Fibroblast of lung (primary cell): ENCODE measurements around the gene USPL1. TPM values are rescaled to one million over a fixed set of nuclear protein-coding genes. Genes with fewer than 3 reads are reported as not detected.

ENCODE experiments used
- DNase-seq, 2 donors: peaks; one replicate each; pipeline versions ENCODE4 v3.0.0 to v3.0.0-alpha.2; 2010; ENCODE audit warnings: low read depth in 2 of 2
- H2AFZ ChIP-seq: 2 replicates; pipeline ENCODE4 v1.5.1; 2012; ENCODE audit warnings: low read length, control low read depth, inconsistent platforms
- H3K27ac ChIP-seq: 2 replicates; pipeline ENCODE4 v1.5.1; 2011; ENCODE audit warnings: low read length, control low read depth; ENCODE audit not compliant: insufficient read depth
- H3K27me3 ChIP-seq: 2 replicates; pipeline ENCODE4 v1.5.1; 2011; ENCODE audit warnings: mild to moderate bottlenecking, low read length; ENCODE audit not compliant: control insufficient read depth, insufficient read depth
- H3K36me3 ChIP-seq: 2 replicates; pipeline ENCODE4 v1.5.1; 2011; ENCODE audit warnings: low read length; ENCODE audit not compliant: control insufficient read depth, insufficient read depth
- H3K4me1 ChIP-seq: 2 replicates; pipeline ENCODE4 v1.5.1; 2011; ENCODE audit warnings: low read length; ENCODE audit not compliant: control insufficient read depth, insufficient read depth; ENCODE audit errors: extremely low read depth
- H3K4me2 ChIP-seq: 2 replicates; pipeline ENCODE4 v1.5.1; 2011; ENCODE audit warnings: low read length, control low read depth; ENCODE audit not compliant: insufficient read depth; ENCODE audit errors: extremely low read depth
- H3K4me3 ChIP-seq, 4 experiments: fragments of 200-600 bp in 1 of 4; sonication (generic) in 1 of 4; replicated peaks in 1 of 4; 2 replicates each; pipeline ENCODE4 v1.5.1; 2011 to 2016; ENCODE audit warnings: low read length in 4 of 4, low read depth in 3 of 4, mild to moderate bottlenecking in 3 of 4, control low read depth in 2 of 4, inconsistent platforms in 1 of 4, mixed read lengths in 1 of 4; ENCODE audit not compliant: insufficient read depth in 1 of 4; ENCODE audit errors: control extremely low read depth in 1 of 4
- H3K79me2 ChIP-seq: 2 replicates; pipeline ENCODE4 v1.5.1; 2012; ENCODE audit warnings: mild to moderate bottlenecking, low read length, inconsistent platforms; ENCODE audit not compliant: control insufficient read depth, insufficient read depth
- H3K9ac ChIP-seq: 2 replicates; pipeline ENCODE4 v1.5.1; 2011; ENCODE audit warnings: mild to moderate bottlenecking, low read length, control low read depth; ENCODE audit not compliant: insufficient read depth
- H3K9me3 ChIP-seq: 2 replicates; pipeline ENCODE4 v1.5.1; 2012; ENCODE audit warnings: low read depth, low read length; ENCODE audit not compliant: control insufficient read depth, insufficient read depth
- H4K20me1 ChIP-seq: 2 replicates; pipeline ENCODE4 v1.5.1; 2011; ENCODE audit warnings: low read length; ENCODE audit not compliant: control insufficient read depth, insufficient read depth; ENCODE audit errors: extremely low read depth
- EZH2 ChIP-seq: IDR thresholded peaks from 2 replicates; pipeline ENCODE4 v1.5.1; 2012; ENCODE audit warnings: low read length, control low read depth, mild to moderate bottlenecking; ENCODE audit errors: missing control alignments
- polyA plus RNA-seq, 2 donors: library from polyadenylated mRNA; depleted of rRNA in 1 of 2; stranded (reverse) in 1 of 2; unstranded in 1 of 2; fragments of >200 nt; gene quantifications; 2 replicates each; pipeline ENCODE4 v1.2.1, GENCODE V29; 2011 to 2012; ENCODE audit warnings: missing spikeins in 1 of 2
- total RNA-seq: library from RNA; depleted of rRNA; stranded (reverse); fragments of >200 nt; gene quantifications from 2 replicates; pipeline ENCODE4 v1.2.1, GENCODE V29; 2014
- TF ChIP-seq, protein P1 (sequence below), 2 donors: IDR thresholded peaks in 1 of 2; conservative IDR thresholded peaks in 1 of 2; 1 replicate in 1 of 2; 2 replicates in 1 of 2; pipeline ENCODE4 v1.5.1; 2011 to 2012; ENCODE audit warnings: low read length in 2 of 2, control low read depth in 1 of 2, inconsistent platforms in 1 of 2, low read depth in 1 of 2, mild to moderate bottlenecking in 1 of 2

The USPL1 gene
- total and polyA plus RNA-seq, 2 donors (not counting 1 experiment from before 2014, with no cell fraction given), result 12.4 to 17.7 TPM

DNA sequence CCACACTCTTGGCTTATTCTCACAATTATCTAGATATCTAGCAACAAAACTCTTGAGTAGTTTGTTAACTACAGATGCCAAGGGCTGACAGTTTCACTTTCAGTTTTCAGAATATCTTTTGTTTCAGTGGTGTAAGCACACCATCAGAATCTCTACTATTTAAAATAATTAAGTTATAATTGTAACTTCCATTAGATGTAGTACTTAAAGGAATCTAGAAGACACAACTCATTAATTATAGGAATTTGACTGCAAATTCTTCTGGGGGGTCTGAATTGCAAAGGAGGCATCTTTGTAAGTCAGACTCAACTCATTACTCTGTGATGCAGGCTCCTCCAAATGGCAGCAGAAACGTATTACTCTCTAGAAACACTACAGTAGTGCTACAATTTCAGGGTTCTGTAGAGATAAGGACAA is 44.9 kb upstream of the USPL1 start:
- no peaks in the 10 kb centered on the region for H3K27me3 ChIP-seq
- DNase-seq, result peak; percentile 69 to 75
- H3K4me3 ChIP-seq, result peak overlapping the region; percentile 48 to 72 (median 52)
- no peaks in the 10 kb centered on the region for H4K20me1 ChIP-seq
- peak overlapping the region; percentile 94 for H3K4me2 ChIP-seq
- no peaks in the 10 kb centered on the region for H3K79me2 ChIP-seq
- TF ChIP-seq, protein P1, sequence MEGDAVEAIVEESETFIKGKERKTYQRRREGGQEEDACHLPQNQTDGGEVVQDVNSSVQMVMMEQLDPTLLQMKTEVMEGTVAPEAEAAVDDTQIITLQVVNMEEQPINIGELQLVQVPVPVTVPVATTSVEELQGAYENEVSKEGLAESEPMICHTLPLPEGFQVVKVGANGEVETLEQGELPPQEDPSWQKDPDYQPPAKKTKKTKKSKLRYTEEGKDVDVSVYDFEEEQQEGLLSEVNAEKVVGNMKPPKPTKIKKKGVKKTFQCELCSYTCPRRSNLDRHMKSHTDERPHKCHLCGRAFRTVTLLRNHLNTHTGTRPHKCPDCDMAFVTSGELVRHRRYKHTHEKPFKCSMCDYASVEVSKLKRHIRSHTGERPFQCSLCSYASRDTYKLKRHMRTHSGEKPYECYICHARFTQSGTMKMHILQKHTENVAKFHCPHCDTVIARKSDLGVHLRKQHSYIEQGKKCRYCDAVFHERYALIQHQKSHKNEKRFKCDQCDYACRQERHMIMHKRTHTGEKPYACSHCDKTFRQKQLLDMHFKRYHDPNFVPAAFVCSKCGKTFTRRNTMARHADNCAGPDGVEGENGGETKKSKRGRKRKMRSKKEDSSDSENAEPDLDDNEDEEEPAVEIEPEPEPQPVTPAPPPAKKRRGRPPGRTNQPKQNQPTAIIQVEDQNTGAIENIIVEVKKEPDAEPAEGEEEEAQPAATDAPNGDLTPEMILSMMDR (conservative IDR thresholded peaks at IDR 0.05 in 1 of 2, IDR thresholded peaks at IDR 0.05 in 1 of 2; ENCODE audit: low read depth in 1 of 2, low read length in 2 of 2), result peak; percentile 39 to 45
- TF ChIP-seq EZH2, result no peak
- H3K27ac ChIP-seq, result peak overlapping the region; percentile 76
- peaks cover 27% of the 10 kb centered on the region for H3K4me1 ChIP-seq
- peak overlapping the region; percentile 52 for H3K9ac ChIP-seq
- H2AFZ ChIP-seq, result peak overlapping the region; percentile 67
- H3K9me3 ChIP-seq, result no peaks in the 10 kb centered on the region
- H3K36me3 ChIP-seq, result no peaks in the 10 kb centered on the region

DNA sequence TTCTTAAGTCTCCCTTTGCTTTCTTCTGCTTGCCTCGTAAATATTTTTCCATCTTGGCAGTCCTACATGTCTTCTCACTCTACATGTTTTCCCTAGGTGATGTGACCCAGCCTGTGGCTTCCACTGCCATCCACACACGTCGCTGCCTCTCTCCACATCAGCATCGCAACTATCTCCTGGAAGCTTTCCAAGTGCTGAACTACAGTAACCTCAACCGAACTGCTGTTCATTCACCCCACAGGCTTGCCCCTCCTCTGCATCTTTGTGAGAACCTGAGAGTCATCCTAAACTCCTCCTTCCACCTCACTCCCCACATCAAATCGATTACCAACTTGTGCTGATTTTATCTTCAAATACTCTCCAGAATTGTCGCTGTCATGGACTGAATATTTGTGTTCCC is 41.2 kb upstream of the USPL1 start:
- peaks cover 17% of the 10 kb centered on the region for H3K4me1 ChIP-seq
- no peaks in the 10 kb centered on the region for H4K20me1 ChIP-seq
- H3K27ac ChIP-seq, result no peak overlapping the region
- no peaks in the 10 kb centered on the region for H3K36me3 ChIP-seq
- no peaks in the 10 kb centered on the region for H3K79me2 ChIP-seq
- no peak for TF ChIP-seq EZH2
- TF ChIP-seq, protein P1 (conservative IDR thresholded peaks at IDR 0.05 in 1 of 2, IDR thresholded peaks at IDR 0.05 in 1 of 2; ENCODE audit: low read depth in 1 of 2, low read length in 2 of 2), result no peak
- no peaks in the 10 kb centered on the region for H3K27me3 ChIP-seq
- no peak overlapping the region for H3K9ac ChIP-seq
- DNase-seq, result peak; percentile 59 to 68
- no peak overlapping the region for H3K4me2 ChIP-seq
- H3K4me3 ChIP-seq, result no peak overlapping the region
- H2AFZ ChIP-seq, result no peak overlapping the region
- no peaks in the 10 kb centered on the region for H3K9me3 ChIP-seq

DNA sequence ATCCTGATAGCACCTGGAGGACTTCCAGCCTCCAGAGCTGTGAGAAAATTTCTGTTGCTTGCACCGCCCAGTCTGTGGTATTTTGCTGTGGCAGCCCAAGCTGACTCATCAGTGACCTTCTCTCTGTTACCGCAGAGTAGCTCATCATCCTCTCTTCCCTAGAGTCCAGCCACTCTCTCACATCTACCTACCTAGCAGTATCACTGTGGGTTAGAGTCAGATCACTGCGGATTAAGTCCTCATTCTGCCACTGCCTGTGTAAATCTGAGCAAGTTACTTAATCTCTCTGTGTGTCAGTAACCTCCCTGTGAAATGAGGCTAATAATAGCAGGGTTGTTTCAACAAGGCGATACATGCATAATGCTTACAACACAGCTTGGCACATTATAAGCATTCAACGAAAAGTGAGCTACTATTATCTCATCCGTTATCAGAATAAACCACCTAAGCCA is 40.3 kb upstream of the USPL1 start:
- Histone ChIP-seq H2AFZ (no peak overlapping the region), H3K36me3 (no peaks in the 10 kb centered on the region), H3K79me2 (no peaks in the 10 kb centered on the region), H3K27me3 (no peaks in the 10 kb centered on the region), H3K9me3 (no peaks in the 10 kb centered on the region), H3K4me3 (no peak overlapping the region), H3K27ac (no peak overlapping the region), H3K4me1 (peaks cover 12% of the 10 kb centered on the region), H4K20me1 (no peaks in the 10 kb centered on the region), H3K4me2 (no peak overlapping the region), H3K9ac (no peak overlapping the region)
- DNase-seq, result peak; percentile 83 to 98
- no peak for TF ChIP-seq EZH2
- TF ChIP-seq, protein P1 (conservative IDR thresholded peaks at IDR 0.05 in 1 of 2, IDR thresholded peaks at IDR 0.05 in 1 of 2; ENCODE audit: low read depth in 1 of 2, low read length in 2 of 2), result no peak
